ENCODE data around the gene AXDND1.
A peak's percentile ranks its signal among the peaks of the same experiment; 100 is the strongest.
"Not testable (repeated sequence)": the region's sequence is repeated elsewhere in the genome, so short reads cannot be mapped to it uniquely, and the experiment has no call there.

Gene AXDND1

GRCh38 chr1:179365342-179366092 lies at the start of gene AXDND1:
TSS of gene AXDND1 (plus strand) at chr1:179365971. CDS start at chr1:179366510, 539 bp downstream.
- peak; percentile 88 to 91 for DNase-seq

- DNase-seq, result no peak
Observed at GRCh38 chr1:179318491-179318890, 47.3 kb upstream of the AXDND1 start.

- no peak for DNase-seq
Observed at GRCh38 chr1:179321533-179322216, 44.1 kb upstream of the AXDND1 start.

GRCh38 chr1:179322557-179322956 lies 43.2 kb upstream of the AXDND1 start:
- no peak for DNase-seq

GRCh38 chr1:179323436-179323835 lies 42.3 kb upstream of the AXDND1 start:
- DNase-seq, result no peak

GRCh38 chr1:179325836-179326235 lies 39.9 kb upstream of the AXDND1 start:
- DNase-seq, result no peak

GRCh38 chr1:179326746-179327145 lies 39.0 kb upstream of the AXDND1 start:
- DNase-seq, result no peak

GRCh38 chr1:179327196-179327595 lies 38.6 kb upstream of the AXDND1 start:
- DNase-seq, result no peak

GRCh38 chr1:179327679-179328078 lies 38.1 kb upstream of the AXDND1 start:
- no peak for DNase-seq

GRCh38 chr1:179329862-179330261 lies 35.9 kb upstream of the AXDND1 start:
- no peak for DNase-seq

GRCh38 chr1:179334440-179334839 lies 31.3 kb upstream of the AXDND1 start:
- no peak for DNase-seq

GRCh38 chr1:179337288-179337687 lies 28.5 kb upstream of the AXDND1 start:
- DNase-seq, result no peak

- DNase-seq, result no peak
Observed at GRCh38 chr1:179337942-179338560, 27.7 kb upstream of the AXDND1 start.

GRCh38 chr1:179340918-179341317 lies 24.9 kb upstream of the AXDND1 start:
- DNase-seq, result no peak

GRCh38 chr1:179341943-179342547 lies 23.7 kb upstream of the AXDND1 start:
- DNase-seq, result no peak

- no peak for DNase-seq
Observed at GRCh38 chr1:179342740-179343404, 22.9 kb upstream of the AXDND1 start.

GRCh38 chr1:179351281-179351680 lies 14.5 kb upstream of the AXDND1 start:
- DNase-seq, result no peak

- DNase-seq, result no peak
Observed at GRCh38 chr1:179352236-179352635, 13.5 kb upstream of the AXDND1 start.

GRCh38 chr1:179353546-179353945 lies 12.2 kb upstream of the AXDND1 start:
- DNase-seq, result no peak

- not testable (repeated sequence) for DNase-seq
Observed at GRCh38 chr1:179361631-179362030, 4.1 kb upstream of the AXDND1 start.

GRCh38 chr1:179366093-179366800 lies 476 bp downstream of the AXDND1 start:
- peak; percentile 5 to 10 for DNase-seq

- peak; percentile 17 to 45 for DNase-seq
Observed at GRCh38 chr1:179369751-179370341, 4.1 kb downstream of the AXDND1 start.
